Measurements from ENCODE around the gene SRPX. TPM values are rescaled to one million over a fixed set of nuclear protein-coding genes. Genes with fewer than 3 reads are reported as not detected.

The SRPX gene
- total RNA-seq, 2 donors from 2014 or later, result 75.7 to 81.8 TPM

GRCh38 chrX:38110231-38110630, 110.4 kb downstream of the SRPX start:
- no peaks in the 10 kb centered on the region for H3K4me1 ChIP-seq
- TF ChIP-seq CTCF (IDR thresholded peaks at IDR 0.05), result no peak
- H3K9me3 ChIP-seq, result no peaks in the 10 kb centered on the region
- H3K27me3 ChIP-seq, result no peaks in the 10 kb centered on the region
- H3K36me3 ChIP-seq, result no peaks in the 10 kb centered on the region
- no peak overlapping the region for H3K27ac ChIP-seq
- no peak overlapping the region for H3K4me3 ChIP-seq
- no peak for DNase-seq (ENCODE audit: low spot score)

GRCh38 chrX:38109042-38109898, 111.4 kb downstream of the SRPX start:
- Histone ChIP-seq H3K36me3 (no peaks in the 10 kb centered on the region), H3K4me3 (no peak overlapping the region), H3K9me3 (no peaks in the 10 kb centered on the region), H3K4me1 (no peaks in the 10 kb centered on the region), H3K27ac (no peak overlapping the region), H3K27me3 (no peaks in the 10 kb centered on the region)
- DNase-seq (ENCODE audit: low spot score), result no peak
- TF ChIP-seq CTCF (IDR thresholded peaks at IDR 0.05), result no peak

- no peak overlapping the region for H3K27ac ChIP-seq
- no peak overlapping the region for H3K4me3 ChIP-seq
- H3K9me3 ChIP-seq, result no peaks in the 10 kb centered on the region
- no peak for TF ChIP-seq CTCF (IDR thresholded peaks at IDR 0.05)
- no peaks in the 10 kb centered on the region for H3K36me3 ChIP-seq
- no peaks in the 10 kb centered on the region for H3K4me1 ChIP-seq
- DNase-seq (ENCODE audit: low spot score), result no peak
- H3K27me3 ChIP-seq, result no peaks in the 10 kb centered on the region
Measured at GRCh38 chrX:38108364-38108763, 112.3 kb downstream of the SRPX start.

GRCh38 chrX:38106991-38107655, 113.5 kb downstream of the SRPX start:
- H3K27me3 ChIP-seq, result no peaks in the 10 kb centered on the region
- no peak for DNase-seq (ENCODE audit: low spot score)
- no peak for TF ChIP-seq CTCF (IDR thresholded peaks at IDR 0.05)
- H3K36me3 ChIP-seq, result no peaks in the 10 kb centered on the region
- H3K9me3 ChIP-seq, result no peaks in the 10 kb centered on the region
- H3K4me3 ChIP-seq, result no peak overlapping the region
- no peaks in the 10 kb centered on the region for H3K4me1 ChIP-seq
- no peak overlapping the region for H3K27ac ChIP-seq

GRCh38 chrX:38105216-38105725, 115.4 kb downstream of the SRPX start:
- H3K27ac ChIP-seq, result no peak overlapping the region
- no peak overlapping the region for H3K4me3 ChIP-seq
- no peaks in the 10 kb centered on the region for H3K27me3 ChIP-seq
- no peak for DNase-seq (ENCODE audit: low spot score)
- H3K4me1 ChIP-seq, result no peaks in the 10 kb centered on the region
- no peaks in the 10 kb centered on the region for H3K36me3 ChIP-seq
- no peak for TF ChIP-seq CTCF (IDR thresholded peaks at IDR 0.05)
- peaks cover 0 to 6% of the 10 kb centered on the region in 2 donors for H3K9me3 ChIP-seq
